DND-41 (cell line): ENCODE measurements around the gene XYLT1.

Experiments
- CTCF ChIP-seq: IDR thresholded peaks from 2 replicates; pipeline ENCODE4 v1.5.1; 2012; ENCODE audit warnings: borderline replicate concordance, low read length, moderate library complexity, mild to moderate bottlenecking; ENCODE audit not compliant: poor library complexity, severe bottlenecking; ENCODE audit errors: extremely low read depth
- EZH2 ChIP-seq: IDR thresholded peaks from 3 replicates; pipeline ENCODE4 v1.6.1; 2012; ENCODE audit warnings: borderline replicate concordance, low read depth, mild to moderate bottlenecking, moderate library complexity, low read length, inconsistent platforms; ENCODE audit not compliant: severe bottlenecking

DNA sequence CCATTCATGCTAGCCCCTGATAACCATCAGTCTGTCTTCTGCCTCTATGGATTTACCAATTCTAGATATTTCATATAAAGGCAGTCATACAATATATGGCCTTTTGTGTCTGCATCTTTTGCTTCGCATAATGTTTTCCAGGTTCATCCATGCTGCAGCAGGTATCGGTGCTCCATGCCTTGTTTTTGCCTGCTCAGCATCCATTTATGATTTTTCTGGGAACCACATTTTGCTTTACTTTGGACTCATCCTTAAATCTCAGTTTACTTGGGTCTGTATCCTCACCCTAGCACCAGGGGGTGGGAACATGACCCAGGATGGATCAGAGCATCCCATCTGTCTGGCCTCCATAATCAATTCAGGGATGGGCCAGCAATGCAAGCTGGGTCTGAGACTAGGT, 325.7 kb downstream of the XYLT1 start:
- no peak for TF ChIP-seq CTCF
- TF ChIP-seq EZH2 = no peak
